Adrenal gland (tissue), 5 donors: ENCODE data around the gene KLK3.

Source experiments
- CTCF ChIP-seq, 6 experiments: fragments of 450-650 bp in 4 of 6; fragments of 200-600 bp in 2 of 6; sonication (generic) in 1 of 6; IDR thresholded peaks; 1 replicate in 5 of 6; 2 replicates in 1 of 6; pipeline versions ENCODE4 v1.5.1 to v1.8.0; 2016 to 2021; ENCODE audit warnings: antibody characterized with exemption in 6 of 6, mild to moderate bottlenecking in 2 of 6, moderate library complexity in 1 of 6
- POLR2A ChIP-seq, 2 donors: fragments of 450-650 bp; IDR thresholded peaks; one replicate each; pipeline ENCODE4 v1.6.1; 2017; ENCODE audit warnings: antibody characterized with exemption in 2 of 2, mild to moderate bottlenecking in 2 of 2, moderate library complexity in 1 of 2
- donor health status: DM: no; HTN: no; CAD: no.

GRCh38 chr19:50878851-50879250 lies 24.1 kb downstream of the KLK3 start:
- TF ChIP-seq CTCF (IDR thresholded peaks at IDR 0.05) (no peak), POLR2A (IDR thresholded peaks at IDR 0.05) (no peak)
